Muscle layer of colon (tissue), 2 donors: ENCODE measurements around the gene PLEKHA7.

ENCODE experiments used
- H3K27ac ChIP-seq: one replicate; pipeline ENCODE4 v1.7.0; 2013; ENCODE audit warnings: low read depth, mild to moderate bottlenecking, low read length, moderate library complexity
- H3K27me3 ChIP-seq, 2 donors: one replicate each; pipeline ENCODE4 v1.7.0; 2013; ENCODE audit warnings: low read length in 2 of 2, mild to moderate bottlenecking in 2 of 2; ENCODE audit not compliant: insufficient read depth in 2 of 2, control insufficient read depth in 1 of 2
- H3K36me3 ChIP-seq: one replicate; pipeline ENCODE4 v1.7.0; 2013; ENCODE audit warnings: mild to moderate bottlenecking, low read length; ENCODE audit not compliant: insufficient read depth
- H3K4me1 ChIP-seq: one replicate; pipeline ENCODE4 v1.7.0; 2013; ENCODE audit warnings: mild to moderate bottlenecking, low read length; ENCODE audit not compliant: insufficient read depth
- H3K4me3 ChIP-seq, 2 donors: one replicate each; pipeline ENCODE4 v1.7.0; 2013; ENCODE audit warnings: low read length in 2 of 2, low read depth in 1 of 2, mild to moderate bottlenecking in 1 of 2, moderate library complexity in 1 of 2
- H3K9ac ChIP-seq: one replicate; pipeline ENCODE4 v1.7.0; 2013; ENCODE audit warnings: low read length
- H3K9me3 ChIP-seq: one replicate; pipeline ENCODE4 v1.7.0; 2013; ENCODE audit warnings: mild to moderate bottlenecking, low read length
- donor health status: abdominal sarcoma.
- donor health status: Adenocarcinoma of cecum.

Gene PLEKHA7

GRCh38 chr11:16844268-16844771 lies 169.9 kb downstream of the PLEKHA7 start:
- H3K4me1 ChIP-seq = no peaks in the 10 kb centered on the region
- no peak overlapping the region for H3K27ac ChIP-seq
- H3K27me3 ChIP-seq = no peaks in the 10 kb centered on the region
- H3K9me3 ChIP-seq = no peaks in the 10 kb centered on the region
- H3K36me3 ChIP-seq = no peaks in the 10 kb centered on the region
- no peak overlapping the region for H3K4me3 ChIP-seq
- H3K9ac ChIP-seq = no peak overlapping the region

GRCh38 chr11:16843294-16843693 lies 170.9 kb downstream of the PLEKHA7 start:
- H3K36me3 ChIP-seq = no peaks in the 10 kb centered on the region
- H3K4me3 ChIP-seq = no peak overlapping the region
- no peaks in the 10 kb centered on the region for H3K4me1 ChIP-seq
- H3K27me3 ChIP-seq = no peaks in the 10 kb centered on the region
- H3K27ac ChIP-seq = no peak overlapping the region
- no peak overlapping the region for H3K9ac ChIP-seq
- no peaks in the 10 kb centered on the region for H3K9me3 ChIP-seq

- Histone ChIP-seq H3K36me3 (no peaks in the 10 kb centered on the region), H3K9ac (no peak overlapping the region), H3K27me3 (no peaks in the 10 kb centered on the region), H3K4me1 (no peaks in the 10 kb centered on the region), H3K4me3 (no peak overlapping the region), H3K9me3 (no peaks in the 10 kb centered on the region), H3K27ac (no peak overlapping the region)
Measured at GRCh38 chr11:16841984-16842383, 172.2 kb downstream of the PLEKHA7 start.

- H3K36me3 ChIP-seq = no peaks in the 10 kb centered on the region
- H3K27ac ChIP-seq = no peak overlapping the region
- no peaks in the 10 kb centered on the region for H3K9me3 ChIP-seq
- H3K9ac ChIP-seq = no peak overlapping the region
- H3K4me3 ChIP-seq = no peak overlapping the region
- no peaks in the 10 kb centered on the region for H3K27me3 ChIP-seq
- H3K4me1 ChIP-seq = no peaks in the 10 kb centered on the region
Measured at GRCh38 chr11:16841481-16841880, 172.7 kb downstream of the PLEKHA7 start.

- Histone ChIP-seq H3K27ac (no peak overlapping the region), H3K9ac (no peak overlapping the region), H3K4me1 (no peaks in the 10 kb centered on the region), H3K4me3 (no peak overlapping the region), H3K36me3 (no peaks in the 10 kb centered on the region), H3K9me3 (no peaks in the 10 kb centered on the region), H3K27me3 (no peaks in the 10 kb centered on the region)
Measured at GRCh38 chr11:16840951-16841350, 173.3 kb downstream of the PLEKHA7 start.

GRCh38 chr11:16839821-16840220 lies 174.4 kb downstream of the PLEKHA7 start:
- Histone ChIP-seq H3K9me3 (no peaks in the 10 kb centered on the region), H3K36me3 (no peaks in the 10 kb centered on the region), H3K27me3 (no peaks in the 10 kb centered on the region), H3K4me1 (no peaks in the 10 kb centered on the region), H3K4me3 (no peak overlapping the region), H3K27ac (no peak overlapping the region), H3K9ac (no peak overlapping the region)

GRCh38 chr11:16834384-16834783 lies 179.8 kb downstream of the PLEKHA7 start:
- no peaks in the 10 kb centered on the region for H3K36me3 ChIP-seq
- H3K9me3 ChIP-seq = no peaks in the 10 kb centered on the region
- no peak overlapping the region for H3K4me3 ChIP-seq
- H3K4me1 ChIP-seq = no peaks in the 10 kb centered on the region
- no peaks in the 10 kb centered on the region for H3K27me3 ChIP-seq
- no peak overlapping the region for H3K27ac ChIP-seq
- no peak overlapping the region for H3K9ac ChIP-seq

- no peaks in the 10 kb centered on the region for H3K4me1 ChIP-seq
- no peak overlapping the region for H3K27ac ChIP-seq
- H3K9me3 ChIP-seq = no peaks in the 10 kb centered on the region
- H3K27me3 ChIP-seq = no peaks in the 10 kb centered on the region
- no peaks in the 10 kb centered on the region for H3K36me3 ChIP-seq
- no peak overlapping the region for H3K9ac ChIP-seq
- H3K4me3 ChIP-seq = no peak overlapping the region
Measured at GRCh38 chr11:16833026-16833425, 181.2 kb downstream of the PLEKHA7 start.

- H3K9me3 ChIP-seq = no peaks in the 10 kb centered on the region
- H3K4me3 ChIP-seq = no peak overlapping the region
- no peak overlapping the region for H3K27ac ChIP-seq
- H3K4me1 ChIP-seq = no peaks in the 10 kb centered on the region
- no peak overlapping the region for H3K9ac ChIP-seq
- H3K27me3 ChIP-seq = no peaks in the 10 kb centered on the region
- H3K36me3 ChIP-seq = no peaks in the 10 kb centered on the region
Measured at GRCh38 chr11:16832193-16832539, 182.0 kb downstream of the PLEKHA7 start.

- Histone ChIP-seq H3K9me3 (no peaks in the 10 kb centered on the region), H3K27me3 (no peaks in the 10 kb centered on the region), H3K4me1 (no peaks in the 10 kb centered on the region), H3K27ac (no peak overlapping the region), H3K9ac (no peak overlapping the region), H3K36me3 (no peaks in the 10 kb centered on the region), H3K4me3 (no peak overlapping the region)
Measured at GRCh38 chr11:16831316-16832192, 182.7 kb downstream of the PLEKHA7 start.

GRCh38 chr11:16827139-16827538 lies 187.1 kb downstream of the PLEKHA7 start:
- no peaks in the 10 kb centered on the region for H3K9me3 ChIP-seq
- H3K9ac ChIP-seq = no peak overlapping the region
- no peak overlapping the region for H3K4me3 ChIP-seq
- H3K4me1 ChIP-seq = no peaks in the 10 kb centered on the region
- H3K36me3 ChIP-seq = no peaks in the 10 kb centered on the region
- no peak overlapping the region for H3K27ac ChIP-seq
- no peaks in the 10 kb centered on the region for H3K27me3 ChIP-seq

GRCh38 chr11:16825968-16826367 lies 188.2 kb downstream of the PLEKHA7 start:
- Histone ChIP-seq H3K4me3 (no peak overlapping the region), H3K9ac (no peak overlapping the region), H3K9me3 (no peaks in the 10 kb centered on the region), H3K36me3 (no peaks in the 10 kb centered on the region), H3K27me3 (no peaks in the 10 kb centered on the region), H3K4me1 (no peaks in the 10 kb centered on the region), H3K27ac (no peak overlapping the region)
